Left lung (tissue), 10 donors: ENCODE measurements around the gene SPON1. TPM values are rescaled to one million over a fixed set of nuclear protein-coding genes. Genes with fewer than 3 reads are reported as not detected.

Experiments used
- ATAC-seq: fragments of 200-7000 bp; cut with Tn5 transposase; one replicate; pipeline ENCODE4 v1.9.1; 2020; ENCODE audit warnings: moderate library complexity
- DNase-seq, 4 donors: peaks; one replicate each; pipeline ENCODE4 v3.0.0-alpha.2; 2013 to 2020
- H3K27ac ChIP-seq, 2 donors: fragments of 200-600 bp; sonication (generic) in 1 of 2; one replicate each; pipeline versions ENCODE4 v1.5.0 to v1.8.0; 2020 to 2021
- H3K27me3 ChIP-seq, 2 donors: fragments of 200-600 bp; sonication (generic) in 1 of 2; one replicate each; pipeline versions ENCODE4 v1.5.0 to v1.8.0; 2020 to 2021
- H3K36me3 ChIP-seq, 2 donors: fragments of 200-600 bp; sonication (generic) in 1 of 2; one replicate each; pipeline versions ENCODE4 v1.5.0 to v1.8.0; 2020 to 2021
- H3K4me1 ChIP-seq, 2 donors: fragments of 200-600 bp; one replicate each; pipeline ENCODE4 v1.8.0; 2021
- H3K4me3 ChIP-seq, 2 donors: fragments of 200-600 bp; sonication (generic) in 1 of 2; one replicate each; pipeline versions ENCODE4 v1.5.0 to v1.8.0; 2020 to 2021; ENCODE audit warnings: mild to moderate bottlenecking in 1 of 2
- H3K9me3 ChIP-seq, 2 donors: fragments of 200-600 bp; sonication (generic) in 1 of 2; one replicate each; pipeline versions ENCODE4 v1.5.0 to v1.8.0; 2020 to 2021
- CTCF ChIP-seq, 2 donors: fragments of 200-600 bp; sonication (generic) in 1 of 2; IDR thresholded peaks; one replicate each; pipeline versions ENCODE4 v1.5.0 to v1.8.0; 2021; ENCODE audit warnings: antibody characterized with exemption in 2 of 2
- intact Hi-C, 2 donors: fragments of 100-400 bp; cut with DNase I; formaldehyde crosslinking; loops; one replicate each; pipeline versions ENCODE4 v1.11.2 to v1.14.2; 2022
- polyA plus RNA-seq, 6 donors: library from polyadenylated mRNA; unstranded; fragments of 120-200 nt; gene quantifications; one replicate each; pipeline ENCODE4 v1.2.1, GENCODE V29; 2013; ENCODE audit not compliant: insufficient read length in 6 of 6
- total RNA-seq, 2 donors: library from RNA; stranded (reverse); fragmentation: NEBNext Ultra II Directional; extraction: Animal tissue kit (Norgen Biotek cat#: 25700); gene quantifications; one replicate each; pipeline ENCODE4 v1.2.1, GENCODE V29; 2021
- donor health status: DM: no; HTN: yes; CAD: no.
- donor health status: DM: no; HTN: no; CAD: no.

The SPON1 gene
- total and polyA plus RNA-seq, 8 donors: 83.2 to 136 (median 97.4) TPM

- Histone ChIP-seq H3K36me3 (no peaks in the 10 kb centered on the region), H3K9me3 (no peaks in the 10 kb centered on the region), H3K4me1 (peaks cover 0 to 6% of the 10 kb centered on the region in 2 donors), H3K4me3 (no peak overlapping the region), H3K27ac (no peak overlapping the region), H3K27me3 (no peaks in the 10 kb centered on the region)
- intact Hi-C loops: no loop called here
- no peak for TF ChIP-seq CTCF (IDR thresholded peaks at IDR 0.05)
- no peak for DNase-seq
- peak; percentile 70 for ATAC-seq
Measured at GRCh38 chr11:14237444-14237961, 275.0 kb downstream of the SPON1 start.

- Histone ChIP-seq H3K9me3 (no peaks in the 10 kb centered on the region), H3K4me3 (no peak overlapping the region), H3K27ac (no peak overlapping the region), H3K36me3 (no peaks in the 10 kb centered on the region), H3K27me3 (no peaks in the 10 kb centered on the region), H3K4me1 (peaks cover 0 to 6% of the 10 kb centered on the region in 2 donors)
- intact Hi-C loops: no loop called here
- no peak for TF ChIP-seq CTCF (IDR thresholded peaks at IDR 0.05)
- no peak for ATAC-seq
- no peak for DNase-seq
Measured at GRCh38 chr11:14240221-14240620, 277.7 kb downstream of the SPON1 start.

- no peak overlapping the region for H3K27ac ChIP-seq
- H3K4me3 ChIP-seq: no peak overlapping the region
- no peaks in the 10 kb centered on the region for H3K36me3 ChIP-seq
- DNase-seq: no peak
- H3K9me3 ChIP-seq: no peaks in the 10 kb centered on the region
- H3K4me1 ChIP-seq: peaks cover 0 to 6% of the 10 kb centered on the region in 2 donors
- no peaks in the 10 kb centered on the region for H3K27me3 ChIP-seq
- intact Hi-C loops: no loop called here
- no peak for ATAC-seq
- TF ChIP-seq CTCF (IDR thresholded peaks at IDR 0.05): no peak
Measured at GRCh38 chr11:14240951-14241350, 278.4 kb downstream of the SPON1 start.

- DNase-seq (no peak), ATAC-seq (no peak)
- no peak for TF ChIP-seq CTCF (IDR thresholded peaks at IDR 0.05)
- H3K27me3 ChIP-seq: no peaks in the 10 kb centered on the region
- no peak overlapping the region for H3K27ac ChIP-seq
- no peaks in the 10 kb centered on the region for H3K9me3 ChIP-seq
- no peak overlapping the region for H3K4me3 ChIP-seq
- intact Hi-C loops: no loop called here
- H3K4me1 ChIP-seq: peaks cover 0 to 6% of the 10 kb centered on the region in 2 donors
- H3K36me3 ChIP-seq: no peaks in the 10 kb centered on the region
Measured at GRCh38 chr11:14242187-14242586, 279.7 kb downstream of the SPON1 start.

- Histone ChIP-seq H3K27ac (no peak overlapping the region), H3K4me1 (peaks cover 0 to 3% of the 10 kb centered on the region in 2 donors), H3K9me3 (no peaks in the 10 kb centered on the region), H3K4me3 (no peak overlapping the region), H3K27me3 (peaks cover 0 to under 1% of the 10 kb centered on the region in 2 donors), H3K36me3 (no peaks in the 10 kb centered on the region)
- ATAC-seq (no peak), DNase-seq (no peak)
- TF ChIP-seq CTCF (IDR thresholded peaks at IDR 0.05): no peak
- intact Hi-C loops: no loop called here
Measured at GRCh38 chr11:14242733-14243132, 280.2 kb downstream of the SPON1 start.
